BJ (cell line): ENCODE results near the gene NFKB1. TPM values are rescaled to one million over a fixed set of nuclear protein-coding genes. Genes with fewer than 3 reads are reported as not detected.

ENCODE experiments used
- CTCF ChIA-PET: fragments of 350-600 bp; formaldehyde crosslinking; extraction: SDS; loops from one replicate; lab custom pipeline; 2021; ENCODE audit warnings: antibody characterized with exemption, inconsistent platforms; lab: Yijun Ruan, JAX
- POLR2A ChIA-PET: fragments of 300-600 bp; sonication (Branson Sonifier 250); formaldehyde crosslinking; extraction: SDS; loops from one replicate; lab custom pipeline; 2021; ENCODE audit warnings: antibody characterized with exemption; lab: Charles Lee
- DNase-seq: peaks from one replicate; pipeline ENCODE4 v3.0.0-alpha.2; 2011; ENCODE audit warnings: low read depth
- H3K27me3 ChIP-seq: 2 replicates; pipeline ENCODE4 v1.6.0; 2011; ENCODE audit warnings: low read length; ENCODE audit not compliant: control insufficient read depth, insufficient read depth
- H3K36me3 ChIP-seq: 2 replicates; pipeline ENCODE4 v1.5.1; 2011; ENCODE audit warnings: low read length; ENCODE audit not compliant: control insufficient read depth, insufficient read depth
- H3K4me3 ChIP-seq: 2 replicates; pipeline ENCODE4 v1.5.1; 2011; ENCODE audit warnings: low read depth, mild to moderate bottlenecking, control low read depth, low read length
- polyA plus RNA-seq: library from polyadenylated mRNA; depleted of rRNA; stranded (reverse); fragments of >200 nt; gene quantifications from 2 replicates; pipeline ENCODE4 v1.2.3, GENCODE V29; 2011
- TF ChIP-seq, protein P1 (sequence below): IDR thresholded peaks from 2 replicates; pipeline ENCODE4 v1.5.1; 2011; ENCODE audit warnings: low read depth, mild to moderate bottlenecking, control low read depth, inconsistent platforms, low read length, moderate library complexity; ENCODE audit not compliant: insufficient read depth

Gene NFKB1
- polyA plus RNA-seq, 1 experiment, result 16.6 TPM

DNA sequence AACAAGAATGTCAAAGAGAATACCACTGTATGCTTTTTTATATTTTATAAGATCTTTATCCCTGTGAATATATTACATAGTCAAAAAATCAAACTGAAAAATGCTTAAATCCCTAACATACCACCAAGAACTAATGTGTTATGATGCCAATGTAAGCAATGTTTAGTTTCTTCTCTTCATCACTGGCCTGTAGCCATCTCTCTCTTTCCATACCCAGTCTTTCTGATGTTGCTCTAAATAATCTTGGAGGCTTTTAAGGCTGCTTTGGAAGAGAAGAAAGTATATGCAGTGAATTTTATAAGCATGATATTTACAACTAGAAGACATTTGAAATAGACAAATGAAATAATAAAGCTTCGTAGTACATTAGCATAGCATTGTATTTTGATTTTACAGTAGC is 82.9 kb downstream of the NFKB1 start:
- peaks cover 1% of the 10 kb centered on the region for H3K36me3 ChIP-seq
- CTCF ChIA-PET, result no interaction called here
- no peak for DNase-seq
- TF ChIP-seq, protein P1, sequence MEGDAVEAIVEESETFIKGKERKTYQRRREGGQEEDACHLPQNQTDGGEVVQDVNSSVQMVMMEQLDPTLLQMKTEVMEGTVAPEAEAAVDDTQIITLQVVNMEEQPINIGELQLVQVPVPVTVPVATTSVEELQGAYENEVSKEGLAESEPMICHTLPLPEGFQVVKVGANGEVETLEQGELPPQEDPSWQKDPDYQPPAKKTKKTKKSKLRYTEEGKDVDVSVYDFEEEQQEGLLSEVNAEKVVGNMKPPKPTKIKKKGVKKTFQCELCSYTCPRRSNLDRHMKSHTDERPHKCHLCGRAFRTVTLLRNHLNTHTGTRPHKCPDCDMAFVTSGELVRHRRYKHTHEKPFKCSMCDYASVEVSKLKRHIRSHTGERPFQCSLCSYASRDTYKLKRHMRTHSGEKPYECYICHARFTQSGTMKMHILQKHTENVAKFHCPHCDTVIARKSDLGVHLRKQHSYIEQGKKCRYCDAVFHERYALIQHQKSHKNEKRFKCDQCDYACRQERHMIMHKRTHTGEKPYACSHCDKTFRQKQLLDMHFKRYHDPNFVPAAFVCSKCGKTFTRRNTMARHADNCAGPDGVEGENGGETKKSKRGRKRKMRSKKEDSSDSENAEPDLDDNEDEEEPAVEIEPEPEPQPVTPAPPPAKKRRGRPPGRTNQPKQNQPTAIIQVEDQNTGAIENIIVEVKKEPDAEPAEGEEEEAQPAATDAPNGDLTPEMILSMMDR, result no peak
- POLR2A ChIA-PET, result no interaction called here
- H3K4me3 ChIP-seq, result no peak overlapping the region
- no peaks in the 10 kb centered on the region for H3K27me3 ChIP-seq

- ChIA-PET CTCF (interaction anchor here (1.1 kb wide), 1 partner anchor 12 kb away, joined by 3 read pairs; no protein-coding TSS in a partner anchor), POLR2A (no interaction called here)
- TF ChIP-seq, protein P1, result no peak
- DNase-seq, result no peak
- Histone ChIP-seq H3K36me3 (peaks cover 1% of the 10 kb centered on the region), H3K4me3 (no peak overlapping the region), H3K27me3 (no peaks in the 10 kb centered on the region)
These were observed 84.2 kb downstream of the NFKB1 start for GRCh38 chr4:102585329-102585728.

- no peak for DNase-seq
- CTCF ChIA-PET, result no interaction called here
These were observed 85.0 kb downstream of the NFKB1 start for GRCh38 chr4:102586002-102586643.

GRCh38 chr4:102586644-102587021 is 85.5 kb downstream of the NFKB1 start:
- no peak overlapping the region for H3K4me3 ChIP-seq
- ChIA-PET POLR2A (no interaction called here), CTCF (no interaction called here)
- DNase-seq, result no peak
- H3K27me3 ChIP-seq, result no peaks in the 10 kb centered on the region
- TF ChIP-seq, protein P1, result no peak
- H3K36me3 ChIP-seq, result peaks cover 1% of the 10 kb centered on the region

More at GRCh38 chr4:102586002-102586643, 85.0 kb downstream of the NFKB1 start:
- H3K4me3 ChIP-seq, result no peak overlapping the region
- no peaks in the 10 kb centered on the region for H3K27me3 ChIP-seq
- POLR2A ChIA-PET, result no interaction called here
- TF ChIP-seq, protein P1, result no peak
- peaks cover 1% of the 10 kb centered on the region for H3K36me3 ChIP-seq

DNA sequence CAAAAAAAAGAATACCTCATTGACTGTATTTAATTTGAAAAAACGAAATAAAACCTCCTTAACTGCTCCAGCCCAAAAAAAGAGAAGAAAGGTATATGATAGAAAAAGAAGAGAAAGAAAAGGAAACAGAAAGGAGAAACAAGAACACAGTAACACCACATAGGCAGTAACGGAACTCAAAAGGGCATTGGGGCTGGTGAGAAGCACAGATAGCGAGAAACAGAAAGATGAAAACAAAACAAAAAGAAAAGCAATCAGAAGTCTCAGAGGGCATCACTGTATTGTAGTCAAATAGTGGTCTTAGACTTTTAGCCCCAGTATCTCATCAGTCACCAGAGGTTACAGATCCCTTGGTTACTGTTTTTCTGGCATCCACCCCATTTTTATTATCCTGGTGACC is 88.6 kb downstream of the NFKB1 start:
- peaks cover 3% of the 10 kb centered on the region; the same call in 1 of the 2 replicates for H3K36me3 ChIP-seq
- TF ChIP-seq, protein P1, result no peak
- DNase-seq, result no peak
- H3K27me3 ChIP-seq, result no peaks in the 10 kb centered on the region
- ChIA-PET POLR2A (no interaction called here), CTCF (interaction anchor here (0.8 kb wide), 1 partner anchor 26 kb away, joined by 4 read pairs; no protein-coding TSS in a partner anchor)
- H3K4me3 ChIP-seq, result no peak overlapping the region
